ENCODE results near the gene JTB.
"Not testable (repeated sequence)": the region's sequence is repeated elsewhere in the genome, so short reads cannot be mapped to it uniquely, and the experiment has no call there.

JTB gene

DNA sequence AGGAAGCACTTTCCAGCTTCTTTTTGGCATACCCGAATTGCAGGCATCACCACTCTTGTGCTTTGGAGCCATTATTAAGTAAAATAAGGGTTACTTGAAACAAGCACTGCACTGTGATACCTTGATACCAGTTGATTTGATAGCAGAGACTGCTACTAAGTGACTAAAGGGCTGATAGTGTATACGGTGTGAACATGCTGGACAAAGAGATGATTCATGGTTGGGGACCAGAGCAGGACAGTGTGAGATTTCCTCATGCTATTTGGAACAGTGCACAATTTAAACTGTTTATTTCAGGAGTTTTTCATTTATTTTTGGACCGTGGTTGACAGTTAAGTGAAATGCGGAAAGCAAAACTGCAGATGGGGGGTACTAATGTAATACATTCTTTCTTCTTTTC, 22.9 kb upstream of the JTB start:
- H3K27ac ChIP-seq = no peak overlapping the region
- TF ChIP-seq, protein P1, sequence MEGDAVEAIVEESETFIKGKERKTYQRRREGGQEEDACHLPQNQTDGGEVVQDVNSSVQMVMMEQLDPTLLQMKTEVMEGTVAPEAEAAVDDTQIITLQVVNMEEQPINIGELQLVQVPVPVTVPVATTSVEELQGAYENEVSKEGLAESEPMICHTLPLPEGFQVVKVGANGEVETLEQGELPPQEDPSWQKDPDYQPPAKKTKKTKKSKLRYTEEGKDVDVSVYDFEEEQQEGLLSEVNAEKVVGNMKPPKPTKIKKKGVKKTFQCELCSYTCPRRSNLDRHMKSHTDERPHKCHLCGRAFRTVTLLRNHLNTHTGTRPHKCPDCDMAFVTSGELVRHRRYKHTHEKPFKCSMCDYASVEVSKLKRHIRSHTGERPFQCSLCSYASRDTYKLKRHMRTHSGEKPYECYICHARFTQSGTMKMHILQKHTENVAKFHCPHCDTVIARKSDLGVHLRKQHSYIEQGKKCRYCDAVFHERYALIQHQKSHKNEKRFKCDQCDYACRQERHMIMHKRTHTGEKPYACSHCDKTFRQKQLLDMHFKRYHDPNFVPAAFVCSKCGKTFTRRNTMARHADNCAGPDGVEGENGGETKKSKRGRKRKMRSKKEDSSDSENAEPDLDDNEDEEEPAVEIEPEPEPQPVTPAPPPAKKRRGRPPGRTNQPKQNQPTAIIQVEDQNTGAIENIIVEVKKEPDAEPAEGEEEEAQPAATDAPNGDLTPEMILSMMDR (conservative IDR thresholded peaks at IDR 0.05) = no peak

DNA sequence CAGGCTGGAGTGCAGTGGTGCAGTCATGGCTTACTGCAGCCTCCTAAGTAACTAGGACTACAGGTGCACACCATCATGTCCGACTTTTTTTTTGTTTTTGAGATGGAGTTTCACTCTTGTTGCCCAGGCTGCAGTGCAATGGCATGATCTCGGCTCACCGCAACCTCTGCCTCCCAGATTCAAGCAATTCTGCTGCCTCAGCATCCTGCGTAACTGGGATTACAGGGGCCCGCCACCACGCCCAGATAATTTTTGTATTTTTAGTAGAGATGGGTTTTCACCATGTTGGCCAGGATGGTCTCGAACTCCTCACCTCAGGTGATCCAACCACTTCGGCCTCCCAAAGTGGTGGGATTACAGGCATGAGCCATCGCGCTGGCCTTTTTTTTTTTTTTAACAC, 19.4 kb upstream of the JTB start:
- not testable (repeated sequence) for H3K27ac ChIP-seq

DNA sequence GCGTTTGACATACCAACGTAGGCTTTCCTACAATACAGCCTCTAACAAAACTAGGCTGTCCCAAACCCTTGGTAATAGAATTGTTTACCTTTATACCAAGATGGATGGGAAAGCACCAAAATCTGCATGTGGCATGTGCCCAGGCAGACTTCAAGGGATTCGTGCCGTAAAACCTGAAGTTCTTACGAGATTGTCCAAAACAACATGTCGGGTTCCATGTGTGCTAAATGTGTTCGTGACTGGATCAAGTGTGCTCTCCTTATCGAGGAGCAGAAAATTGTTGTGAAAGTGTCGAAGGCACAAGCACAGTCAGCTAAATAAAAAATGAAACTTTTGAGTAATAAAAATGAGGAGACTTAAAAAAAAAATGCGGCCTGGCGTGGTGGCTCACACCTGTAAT, 18.2 kb upstream of the JTB start:
- no peak overlapping the region for H3K27ac ChIP-seq
- TF ChIP-seq, protein P1 (conservative IDR thresholded peaks at IDR 0.05) = no peak

DNA sequence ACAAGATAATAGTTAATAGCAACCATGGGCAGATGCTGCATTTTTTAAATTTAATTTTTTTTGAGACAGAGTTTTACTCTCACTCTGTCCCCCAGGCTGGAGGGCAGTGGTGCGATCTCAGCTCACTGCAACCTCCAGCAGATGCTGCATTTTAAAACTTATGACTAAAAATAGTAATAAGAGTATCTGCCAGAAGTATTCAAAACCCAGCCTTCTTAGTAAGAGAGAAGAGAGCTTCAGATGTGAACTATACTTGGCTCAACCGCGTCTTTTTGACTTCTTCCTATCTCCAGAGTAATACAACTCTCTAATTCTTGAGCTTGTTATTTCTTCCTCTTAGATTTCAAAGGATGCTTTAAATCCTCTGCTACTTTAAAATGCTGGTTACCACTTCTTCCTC, 17.7 kb upstream of the JTB start:
- TF ChIP-seq, protein P1 (conservative IDR thresholded peaks at IDR 0.05) = no peak

DNA sequence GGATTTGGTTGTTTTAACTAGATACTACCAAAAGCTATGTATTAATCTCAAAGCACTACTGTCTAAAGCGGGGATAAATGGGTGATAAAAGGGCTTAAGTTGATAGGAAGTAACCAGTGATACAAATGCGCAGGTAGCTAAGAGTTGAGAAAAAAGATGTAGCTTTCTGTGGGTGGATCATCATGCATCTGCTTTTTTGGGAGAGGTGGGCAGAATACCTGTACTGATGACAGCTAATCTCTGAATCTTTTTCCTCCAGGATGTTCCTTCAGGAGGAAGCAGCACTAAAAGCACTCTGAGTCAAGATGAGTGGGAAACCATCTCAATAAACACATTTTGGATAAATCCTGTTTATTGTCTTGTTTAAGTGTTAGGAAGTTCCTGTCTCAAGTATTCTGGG, 14.3 kb upstream of the JTB start:
- peak overlapping the region; percentile 94 for H3K27ac ChIP-seq
- TF ChIP-seq, protein P1 (conservative IDR thresholded peaks at IDR 0.05) = no peak

More for the DNA sequence above, 17.7 kb upstream of the JTB start:
- H3K27ac ChIP-seq = no peak overlapping the region

DNA sequence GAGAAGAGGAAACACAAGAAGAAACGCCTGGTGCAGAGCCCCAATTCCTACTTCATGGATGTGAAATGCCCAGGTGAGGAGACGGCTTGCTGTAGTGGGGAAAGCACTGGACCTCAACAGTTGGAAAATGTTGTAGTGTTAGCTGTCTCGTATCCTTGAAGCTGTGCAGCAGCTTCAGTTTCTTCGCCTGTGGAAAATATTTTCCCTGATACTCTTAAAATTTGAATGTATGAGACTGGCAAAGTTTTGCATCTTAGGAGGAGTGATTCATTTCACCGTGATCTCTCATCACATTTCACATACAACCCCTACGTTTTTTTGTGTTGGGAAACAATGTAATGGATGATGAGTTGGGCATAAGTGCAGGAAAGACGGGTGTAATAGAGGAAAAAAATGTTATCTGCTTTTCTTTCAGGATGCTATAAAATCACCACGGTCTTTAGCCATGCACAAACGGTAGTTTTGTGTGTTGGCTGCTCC, 13.7 kb upstream of the JTB start:
- TF ChIP-seq, protein P1 (conservative IDR thresholded peaks at IDR 0.05) = no peak
- peak overlapping the region; percentile 94 for H3K27ac ChIP-seq

DNA sequence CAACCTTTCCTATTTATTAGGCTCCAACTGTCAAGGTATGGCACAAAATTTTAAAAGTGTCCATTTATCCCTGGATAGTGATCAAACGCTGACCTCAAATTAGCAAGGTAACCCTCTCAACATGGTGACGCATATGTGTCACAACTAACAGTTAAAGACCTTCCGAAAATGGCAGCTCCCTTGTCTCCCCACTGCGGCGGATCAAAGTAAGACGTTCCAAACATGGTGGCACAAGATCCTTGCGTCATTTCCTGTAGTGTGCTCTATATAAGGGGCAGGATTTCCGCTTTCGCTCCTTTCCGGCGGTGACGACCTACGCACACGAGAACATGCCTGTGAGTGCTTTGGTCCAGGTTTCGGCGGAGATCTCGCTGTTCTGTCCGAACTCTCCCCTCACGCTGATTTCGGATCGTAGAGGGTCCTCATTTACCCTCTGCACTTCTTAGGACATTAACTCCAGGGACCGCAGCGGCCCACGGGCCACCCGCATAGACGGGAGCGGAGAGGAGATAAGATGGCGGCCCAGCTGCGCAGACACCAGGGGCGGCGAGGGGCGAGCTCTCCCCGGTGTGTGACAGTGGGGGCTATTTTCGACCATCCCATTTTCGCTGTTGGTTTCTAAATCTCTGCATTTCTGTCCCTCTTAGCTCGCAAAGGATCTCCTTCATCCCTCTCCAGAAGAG, 13.1 kb upstream of the JTB start, which contains the start of gene RPS27:
Gene RPS27 (plus strand): TSS at position 295 of the 683 bp plus-strand sequence. CDS start 35 bp downstream, at position 330.
- H3K27ac ChIP-seq = peak within 1 kb of the TSS; percentile 94
- TF ChIP-seq, protein P1 (conservative IDR thresholded peaks at IDR 0.05) = no peak

DNA sequence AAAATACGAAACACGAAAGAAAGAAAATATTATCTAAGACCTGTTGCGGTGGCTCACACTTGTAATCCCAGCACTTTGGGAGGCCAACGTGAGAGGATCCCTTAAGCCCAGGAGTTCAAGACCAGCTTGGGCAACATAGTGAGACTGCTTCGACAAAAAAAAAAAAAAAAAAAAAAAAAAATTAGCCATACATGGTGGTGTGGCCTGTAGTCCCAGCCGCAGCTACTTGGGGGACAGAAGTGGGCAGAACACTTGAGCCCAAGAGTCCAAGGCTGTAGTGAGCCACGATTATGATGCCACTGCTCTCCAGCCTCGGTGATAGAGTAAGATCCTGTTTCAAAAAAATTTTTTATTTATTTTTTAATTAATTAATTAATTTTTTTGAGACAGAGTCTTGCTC, 10.1 kb upstream of the JTB start:
- TF ChIP-seq, protein P1 (conservative IDR thresholded peaks at IDR 0.05) = no peak
- H3K27ac ChIP-seq = peak overlapping the region; percentile 68
